Measurements from ENCODE around the gene GDAP1L1. TPM values are rescaled to one million over a fixed set of nuclear protein-coding genes. Genes with fewer than 3 reads are reported as not detected.

GDAP1L1 gene
- 0.37 TPM in 1 of 2 replicates, not detected in the other for total RNA-seq (2014; rRNA removed; shearing (Covaris generic); ENCODE audit: low replicate concordance)

DNA sequence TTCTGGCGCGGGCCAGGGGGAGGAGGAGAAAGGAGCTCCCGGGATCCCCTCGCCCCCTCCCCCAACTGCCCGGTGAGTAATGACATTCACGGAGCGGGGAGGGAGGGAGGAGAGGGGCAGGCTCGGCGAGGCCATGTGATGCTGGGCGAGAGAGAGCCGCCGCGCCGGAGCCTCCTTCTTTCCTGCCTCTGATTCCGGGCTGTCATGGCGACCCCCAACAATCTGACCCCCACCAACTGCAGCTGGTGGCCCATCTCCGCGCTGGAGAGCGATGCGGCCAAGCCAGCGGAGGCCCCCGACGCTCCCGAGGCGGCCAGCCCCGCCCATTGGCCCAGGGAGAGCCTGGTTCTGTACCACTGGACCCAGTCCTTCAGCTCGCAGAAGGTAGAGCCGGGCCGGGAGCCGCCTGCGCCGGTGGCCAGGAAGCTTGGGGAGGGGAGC is at the start of gene GDAP1L1:
TSS of gene GDAP1L1 (plus strand) at position 178 of the 441 bp plus-strand sequence. CDS start at position 205, 27 bp downstream.
- DNase-seq (ENCODE audit: low read depth): no peak
- in situ Hi-C loops (cut with HindIII; ENCODE audit: low pct_unique_long_range_greater_than_20kb, low sequenced_read_pairs): no loop called here

DNA sequence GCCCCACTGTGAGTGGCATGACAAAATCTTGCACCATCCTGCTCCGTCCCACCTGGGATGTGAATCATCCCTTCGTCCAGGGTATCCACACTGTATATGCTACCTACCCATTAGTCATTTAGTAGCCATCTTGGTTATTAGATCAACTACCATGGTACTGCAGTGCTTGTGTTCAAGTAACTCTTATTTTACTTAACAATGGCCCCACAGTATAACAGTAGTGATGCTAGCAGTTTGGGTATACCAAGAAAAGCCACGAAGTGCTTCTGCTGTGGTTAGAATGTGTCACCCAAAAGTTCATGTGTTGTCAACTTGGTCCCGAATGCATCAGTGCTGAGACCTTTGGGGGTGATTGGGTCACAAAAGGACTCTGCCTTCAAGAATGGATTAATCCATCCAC is 48.2 kb upstream of the GDAP1L1 start:
- in situ Hi-C loops (cut with HindIII; ENCODE audit: low pct_unique_long_range_greater_than_20kb, low sequenced_read_pairs): loop anchor here (10.0 kb wide), 1 partner anchor 74 kb away; no protein-coding TSS in a partner anchor

GRCh38 chr20:44199877-44200276 is 47.2 kb upstream of the GDAP1L1 start:
- in situ Hi-C loops (cut with HindIII; ENCODE audit: low pct_unique_long_range_greater_than_20kb, low sequenced_read_pairs): loop anchor here (10.0 kb wide), 1 partner anchor 75 kb away; no protein-coding TSS in a partner anchor

More for the DNA sequence above, 48.2 kb upstream of the GDAP1L1 start:
- no peak for DNase-seq (ENCODE audit: low read depth)

DNA sequence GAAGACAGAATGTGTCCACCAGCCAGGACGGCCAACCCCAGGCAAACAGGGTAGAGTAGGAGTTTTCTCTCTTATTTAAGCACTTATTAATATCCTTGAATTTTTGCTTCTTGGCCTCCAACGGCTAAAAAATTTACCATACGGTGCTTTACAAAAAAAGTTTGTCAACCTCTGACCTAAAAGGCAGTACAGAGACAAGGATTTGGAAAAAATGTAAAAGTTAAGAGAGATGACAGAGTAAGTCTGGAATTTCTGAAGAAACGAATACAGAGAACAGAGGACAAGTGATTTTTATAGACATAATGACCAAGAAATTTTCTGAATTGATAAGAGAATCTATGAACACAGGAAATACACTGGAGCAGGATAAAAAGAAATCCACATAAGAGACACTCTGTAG is 46.7 kb upstream of the GDAP1L1 start:
- in situ Hi-C loops (cut with HindIII; ENCODE audit: low pct_unique_long_range_greater_than_20kb, low sequenced_read_pairs): no loop called here
- no peak for DNase-seq (ENCODE audit: low read depth)

More at GRCh38 chr20:44199877-44200276, 47.2 kb upstream of the GDAP1L1 start:
- DNase-seq (ENCODE audit: low read depth): no peak

- in situ Hi-C loops (cut with HindIII; ENCODE audit: low pct_unique_long_range_greater_than_20kb, low sequenced_read_pairs): no loop called here
- no peak for DNase-seq (ENCODE audit: low read depth)
Measured at GRCh38 chr20:44200983-44201382, 46.1 kb upstream of the GDAP1L1 start.

DNA sequence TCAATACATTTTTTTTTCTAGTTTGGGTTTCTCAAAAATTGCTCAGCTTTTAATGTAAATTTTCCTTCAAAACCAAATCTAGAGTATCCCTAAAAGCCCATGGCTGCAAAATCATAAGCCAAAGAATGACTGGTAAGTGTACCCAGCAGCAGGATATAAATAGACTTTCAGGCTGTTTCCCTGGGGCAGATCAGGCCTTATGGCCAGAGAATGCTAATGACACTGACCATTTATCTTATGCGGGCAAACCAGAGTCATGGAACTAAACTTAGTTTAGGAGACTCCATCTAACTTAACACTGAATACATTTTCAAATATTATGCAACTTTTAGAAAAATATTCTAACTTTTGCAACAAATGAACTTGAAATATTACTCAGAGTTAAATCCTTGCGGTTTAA is 43.9 kb upstream of the GDAP1L1 start:
- DNase-seq (ENCODE audit: low read depth): no peak
- in situ Hi-C loops (cut with HindIII; ENCODE audit: low pct_unique_long_range_greater_than_20kb, low sequenced_read_pairs): no loop called here

- in situ Hi-C loops (cut with HindIII; ENCODE audit: low pct_unique_long_range_greater_than_20kb, low sequenced_read_pairs): no loop called here
- peak; percentile 78 for DNase-seq (ENCODE audit: low read depth)
Measured at GRCh38 chr20:44204156-44204831, 42.8 kb upstream of the GDAP1L1 start.

DNA sequence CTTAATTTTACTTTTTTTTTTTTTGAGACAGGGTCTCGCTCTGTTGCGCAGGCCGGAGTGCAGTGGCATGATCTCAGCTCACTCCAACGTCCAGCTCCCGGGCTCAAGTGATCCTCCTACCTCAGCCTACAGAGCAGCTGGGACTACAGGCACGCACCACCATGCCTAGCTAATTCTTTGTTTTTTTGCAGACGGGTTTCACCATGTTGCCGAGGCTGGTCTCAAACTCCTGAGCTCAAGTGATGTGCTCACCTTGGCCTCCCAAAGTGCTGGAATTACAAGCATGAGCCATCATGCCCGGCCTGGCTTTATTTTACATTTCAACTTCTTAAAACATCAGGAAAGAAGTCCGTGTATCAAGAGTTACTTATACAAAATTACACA is 42.3 kb upstream of the GDAP1L1 start:
- no peak for DNase-seq (ENCODE audit: low read depth)
- in situ Hi-C loops (cut with HindIII; ENCODE audit: low pct_unique_long_range_greater_than_20kb, low sequenced_read_pairs): no loop called here

DNA sequence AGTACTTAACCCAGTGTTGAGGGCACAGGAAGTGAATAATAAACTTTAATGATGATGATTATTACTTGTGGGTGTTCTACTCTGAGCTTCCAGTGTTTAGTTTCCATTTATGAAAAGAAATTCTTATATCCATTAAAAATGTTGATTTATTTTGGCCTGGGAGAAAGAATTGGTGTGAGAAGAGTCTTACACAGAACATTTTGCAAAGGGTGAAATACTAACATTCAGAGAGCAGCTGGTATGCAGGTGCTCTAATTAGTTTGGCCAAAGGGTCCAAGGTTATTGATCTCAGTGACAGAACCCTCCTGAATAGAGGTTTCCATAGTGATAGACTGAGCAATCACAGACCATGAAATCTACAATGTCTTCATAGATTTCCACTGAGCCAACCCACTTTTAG is 41.0 kb upstream of the GDAP1L1 start:
- no peak for DNase-seq (ENCODE audit: low read depth)
- in situ Hi-C loops (cut with HindIII; ENCODE audit: low pct_unique_long_range_greater_than_20kb, low sequenced_read_pairs): no loop called here

GRCh38 chr20:44207126-44207723 is 39.9 kb upstream of the GDAP1L1 start:
- in situ Hi-C loops (cut with HindIII; ENCODE audit: low pct_unique_long_range_greater_than_20kb, low sequenced_read_pairs): no loop called here

DNA sequence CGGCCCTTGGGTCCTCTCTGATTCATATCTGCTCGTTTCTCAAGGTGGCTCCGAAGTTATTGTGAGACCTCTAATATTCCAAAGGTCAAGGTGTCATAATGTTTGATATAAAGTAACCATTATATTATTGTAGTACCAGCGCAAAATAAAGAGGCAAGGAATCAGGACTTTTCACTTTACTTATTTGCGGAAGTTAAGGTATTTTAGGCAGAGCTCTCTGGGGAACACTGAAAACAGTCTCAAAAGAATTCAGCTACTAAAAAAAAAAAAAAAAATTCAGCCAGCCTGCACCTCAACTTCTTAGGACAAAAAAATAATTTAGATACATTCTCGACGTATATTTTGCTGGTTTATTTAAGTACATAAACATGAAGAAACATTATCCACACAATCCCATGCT is 38.9 kb upstream of the GDAP1L1 start:
- in situ Hi-C loops (cut with HindIII; ENCODE audit: low pct_unique_long_range_greater_than_20kb, low sequenced_read_pairs): no loop called here
- DNase-seq (ENCODE audit: low read depth): no peak

More at GRCh38 chr20:44207126-44207723, 39.9 kb upstream of the GDAP1L1 start:
- DNase-seq (ENCODE audit: low read depth): no peak

GRCh38 chr20:44208770-44209169 is 38.3 kb upstream of the GDAP1L1 start:
- peak; percentile 41 for DNase-seq (ENCODE audit: low read depth)
- in situ Hi-C loops (cut with HindIII; ENCODE audit: low pct_unique_long_range_greater_than_20kb, low sequenced_read_pairs): no loop called here

GRCh38 chr20:44209686-44210405 is 37.3 kb upstream of the GDAP1L1 start:
- in situ Hi-C loops (cut with HindIII; ENCODE audit: low pct_unique_long_range_greater_than_20kb, low sequenced_read_pairs): no loop called here
- no peak for DNase-seq (ENCODE audit: low read depth)

- peak; percentile 99 for DNase-seq (ENCODE audit: low read depth)
- in situ Hi-C loops (cut with HindIII; ENCODE audit: low pct_unique_long_range_greater_than_20kb, low sequenced_read_pairs): no loop called here
Measured at GRCh38 chr20:44210406-44211176, 36.5 kb upstream of the GDAP1L1 start, which contains the start of gene OSER1. TSS of gene OSER1 (minus strand) at chr20:44210771. CDS start at chr20:44206957, 3,814 bp downstream.

- in situ Hi-C loops (cut with HindIII; ENCODE audit: low pct_unique_long_range_greater_than_20kb, low sequenced_read_pairs): no loop called here
- DNase-seq (ENCODE audit: low read depth): peak; percentile 39
Measured at GRCh38 chr20:44211177-44212039, 35.7 kb upstream of the GDAP1L1 start.

- DNase-seq (ENCODE audit: low read depth): no peak
- in situ Hi-C loops (cut with HindIII; ENCODE audit: low pct_unique_long_range_greater_than_20kb, low sequenced_read_pairs): no loop called here
Measured at GRCh38 chr20:44212792-44213191, 34.3 kb upstream of the GDAP1L1 start.

GRCh38 chr20:44215125-44215524 is 32.0 kb upstream of the GDAP1L1 start:
- in situ Hi-C loops (cut with HindIII; ENCODE audit: low pct_unique_long_range_greater_than_20kb, low sequenced_read_pairs): no loop called here
- DNase-seq (ENCODE audit: low read depth): peak; percentile 66

Data from Caki2 (cell line).